Fibroblast of skin of right biceps (primary cell): Measurements from ENCODE around the gene SSBP3.
"Not testable (repeated sequence)": the region's sequence is repeated elsewhere in the genome, so short reads cannot be mapped to it uniquely, and the experiment has no call there.

Experiments used
- DNase-seq: peaks from one replicate; pipeline ENCODE4 v3.0.0-alpha.2; 2013

Gene SSBP3

DNA sequence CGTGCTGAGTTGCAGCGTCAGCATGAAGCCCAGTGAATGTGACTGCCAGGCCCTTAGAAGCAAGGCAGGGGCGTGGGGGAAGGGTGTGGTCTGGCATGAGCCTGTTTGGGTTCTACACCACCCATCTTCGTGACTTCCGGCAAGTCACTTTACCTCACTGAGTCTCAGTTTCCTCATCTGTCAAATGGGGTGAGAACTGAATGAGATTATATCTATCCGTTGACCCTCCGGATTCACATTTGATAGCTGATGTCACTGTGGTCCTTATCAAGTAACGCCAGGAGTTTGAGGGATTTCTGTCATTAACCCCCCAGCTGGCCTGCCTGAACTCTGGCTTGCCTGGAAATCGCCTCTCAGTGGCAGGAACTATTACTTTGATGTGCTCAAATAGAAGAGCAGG is 190.7 kb downstream of the SSBP3 start:
- no peak for DNase-seq

DNA sequence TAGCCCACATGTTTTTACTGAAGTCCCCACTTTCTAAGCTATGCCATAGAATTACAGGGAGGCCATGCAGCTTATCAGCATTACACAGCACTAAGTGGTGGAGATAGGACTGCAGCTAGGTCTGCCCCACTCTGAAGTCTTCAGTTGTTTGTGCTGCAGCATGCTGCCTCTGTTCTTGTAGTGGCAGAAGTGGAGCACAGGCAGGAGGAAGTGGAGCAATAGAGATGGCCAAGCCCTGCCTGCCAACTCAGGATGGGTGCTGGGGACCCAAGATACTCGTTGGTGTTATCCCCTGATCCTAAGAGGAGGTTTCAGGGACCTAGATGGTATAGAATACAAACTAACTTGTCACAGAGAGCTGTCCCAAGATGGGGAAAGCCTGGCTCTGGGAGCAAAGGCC is 193.3 kb downstream of the SSBP3 start:
- DNase-seq, result no peak

DNA sequence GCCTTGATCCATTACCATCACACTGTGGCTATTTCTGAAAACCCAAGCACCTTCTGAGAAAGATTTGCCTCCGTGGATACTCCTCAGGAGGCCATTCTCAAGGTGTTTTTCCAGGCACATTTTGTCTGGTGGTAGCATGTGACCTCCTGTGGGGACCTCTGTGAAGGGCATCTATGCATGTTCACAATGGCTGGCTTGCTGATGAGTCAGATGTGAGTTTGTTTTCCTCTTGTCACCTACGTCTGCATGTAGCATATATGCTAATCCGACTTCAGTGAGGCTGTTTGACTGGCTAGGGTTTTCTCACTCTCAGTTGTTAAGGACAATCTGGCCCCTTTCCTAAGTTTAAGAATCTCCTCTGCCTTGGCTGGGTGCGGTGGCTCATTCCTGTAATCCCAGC is 198.3 kb downstream of the SSBP3 start:
- DNase-seq, result not testable (repeated sequence)

DNA sequence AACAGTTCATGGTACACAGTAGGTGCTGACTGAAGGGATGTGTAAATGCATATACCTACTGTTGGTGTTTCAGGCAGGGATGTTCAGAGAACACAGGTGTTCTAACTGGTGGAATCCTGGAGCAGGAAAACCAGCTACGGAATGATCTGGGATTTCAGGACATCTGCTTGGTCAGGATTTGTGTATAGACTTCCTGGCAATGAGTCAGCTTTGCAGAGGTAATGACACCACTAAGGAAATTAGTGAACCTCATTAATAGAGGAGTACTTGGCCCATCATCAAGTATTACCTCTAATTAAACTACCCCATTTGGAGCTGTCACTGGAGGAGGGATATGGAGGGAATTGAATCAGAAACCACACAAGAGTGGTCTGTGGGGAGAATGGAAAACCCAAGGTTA is 198.9 kb downstream of the SSBP3 start:
- DNase-seq, result no peak

DNA sequence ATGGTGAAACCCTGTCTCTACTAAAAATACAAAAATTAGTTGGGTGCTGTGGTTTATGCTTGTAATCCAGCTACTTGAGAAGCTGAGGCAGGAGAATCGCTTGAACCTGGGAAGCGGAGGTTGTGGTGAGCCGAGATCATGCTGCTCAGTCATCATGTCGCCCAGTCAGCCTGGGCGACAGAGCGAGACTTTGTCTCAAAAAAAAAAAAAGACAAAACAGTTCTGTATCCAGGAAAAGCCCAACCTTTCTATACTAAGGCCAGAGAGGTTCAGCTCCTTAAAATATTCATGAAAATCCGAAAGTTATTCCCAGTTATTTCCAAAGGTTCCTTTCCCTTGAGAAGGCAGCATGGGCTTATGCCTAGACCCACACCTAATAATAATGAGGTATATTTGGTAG is 202.0 kb downstream of the SSBP3 start:
- DNase-seq, result no peak

DNA sequence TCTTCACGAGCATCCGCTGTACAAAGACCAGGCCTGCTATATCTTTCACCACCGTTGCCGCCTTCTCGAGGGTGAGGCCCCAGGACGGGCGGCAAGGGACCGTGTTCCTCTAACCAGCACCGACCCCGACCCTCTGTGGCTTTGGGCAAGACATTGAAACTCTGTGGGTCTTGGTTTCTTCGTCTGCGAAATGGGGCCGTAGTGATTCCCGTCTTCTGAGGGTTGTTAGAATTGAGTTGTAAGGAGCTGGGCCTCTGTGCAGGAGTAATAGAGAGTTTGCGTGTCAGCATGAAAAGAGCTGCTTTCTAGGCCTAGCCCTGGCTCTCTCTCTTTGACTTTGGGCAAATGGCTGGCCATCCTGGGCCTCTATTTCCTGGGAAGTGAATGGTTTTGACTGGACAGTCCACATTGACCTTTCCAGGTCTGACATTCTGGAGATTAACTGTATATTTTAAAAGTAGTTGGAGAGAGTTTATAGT is 205.6 kb downstream of the SSBP3 start:
- no peak for DNase-seq

DNA sequence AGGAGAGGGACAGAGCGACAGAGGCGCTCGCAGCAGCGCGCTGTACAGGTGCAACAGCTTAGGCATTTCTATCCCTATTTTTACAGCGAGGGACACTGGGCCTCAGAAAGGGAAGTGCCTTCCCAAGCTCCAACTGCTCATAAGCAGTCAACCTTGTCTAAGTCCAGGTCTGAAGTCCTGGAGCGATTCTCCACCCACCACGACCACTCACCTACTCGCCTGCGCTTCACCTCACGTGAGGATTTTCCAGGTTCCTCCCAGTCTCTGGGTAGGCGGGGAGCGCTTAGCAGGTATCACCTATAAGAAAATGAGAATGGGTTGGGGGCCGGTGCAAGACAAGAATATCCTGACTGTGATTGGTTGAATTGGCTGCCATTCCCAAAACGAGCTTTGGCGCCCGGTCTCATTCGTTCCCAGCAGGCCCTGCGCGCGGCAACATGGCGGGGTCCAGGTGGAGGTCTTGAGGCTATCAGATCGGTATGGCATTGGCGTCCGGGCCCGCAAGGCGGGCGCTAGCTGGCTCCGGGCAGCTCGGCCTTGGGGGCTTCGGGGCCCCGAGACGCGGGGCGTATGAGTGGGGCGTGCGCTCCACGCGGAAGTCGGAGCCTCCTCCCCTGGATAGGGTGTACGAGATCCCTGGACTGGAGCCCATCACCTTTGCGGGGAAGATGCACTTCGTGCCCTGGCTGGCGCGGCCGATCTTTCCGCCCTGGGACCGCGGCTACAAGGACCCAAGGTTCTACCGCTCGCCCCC is 206.3 kb downstream of the SSBP3 start, which contains the start of the genes CYB5RL and MRPL37:
CYB5RL (minus strand) TSS at position 266 of the 754 bp plus-strand sequence. CDS start 4,414 bp downstream, outside the sequence.
MRPL37 (plus strand) TSS at position 403 of the 754 bp plus-strand sequence; CDS start at position 480, 77 bp downstream.
- peak; percentile 98 for DNase-seq

DNA sequence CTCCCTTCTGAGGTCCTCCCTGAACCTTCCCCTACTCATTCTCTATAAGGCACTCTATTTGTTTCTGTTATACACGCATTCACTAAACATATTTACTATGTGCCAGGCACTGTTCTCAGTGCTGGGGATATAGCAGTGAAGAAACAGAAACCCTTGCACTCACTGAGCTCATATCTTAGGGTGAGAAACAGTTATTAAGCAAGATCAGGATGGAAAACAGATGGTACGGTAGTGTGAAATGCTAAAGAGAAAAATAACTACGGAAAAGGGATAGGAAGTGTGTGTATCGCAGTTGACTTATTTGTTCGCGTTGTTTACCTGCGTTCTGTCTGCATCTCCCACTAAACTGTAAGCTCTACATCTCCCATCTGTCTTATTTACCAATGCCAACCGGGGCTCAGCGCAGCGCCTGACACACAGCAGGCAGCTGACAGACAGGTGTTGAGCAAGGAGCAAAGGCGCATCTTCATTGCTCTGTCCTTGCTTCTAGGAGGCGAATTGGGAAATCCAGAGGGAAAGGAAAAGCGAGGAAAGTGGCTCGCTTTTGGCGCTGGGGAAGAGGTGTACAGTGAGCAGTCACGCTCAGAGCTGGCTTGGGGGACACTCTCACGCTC is 206.9 kb downstream of the SSBP3 start:
- no peak for DNase-seq

DNA sequence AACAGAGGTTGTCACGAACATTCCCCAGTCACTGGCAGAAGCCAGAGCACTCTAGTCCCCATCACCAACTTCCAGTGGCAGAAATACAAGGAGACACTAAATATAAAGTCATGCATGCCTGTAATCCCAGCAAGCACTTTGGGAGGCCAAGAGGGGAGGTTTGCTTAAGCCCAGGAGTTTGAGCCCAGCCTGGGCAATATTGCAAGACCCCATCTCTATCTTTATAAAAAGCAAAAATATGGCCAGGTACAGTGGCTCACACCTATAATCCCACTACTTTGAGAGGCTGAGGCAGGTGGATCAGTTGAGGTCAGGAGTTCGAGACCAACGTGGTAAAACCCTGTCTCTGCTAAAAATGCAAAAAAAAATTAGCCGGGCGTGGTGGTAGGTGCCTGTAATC is 212.7 kb downstream of the SSBP3 start:
- no peak for DNase-seq

DNA sequence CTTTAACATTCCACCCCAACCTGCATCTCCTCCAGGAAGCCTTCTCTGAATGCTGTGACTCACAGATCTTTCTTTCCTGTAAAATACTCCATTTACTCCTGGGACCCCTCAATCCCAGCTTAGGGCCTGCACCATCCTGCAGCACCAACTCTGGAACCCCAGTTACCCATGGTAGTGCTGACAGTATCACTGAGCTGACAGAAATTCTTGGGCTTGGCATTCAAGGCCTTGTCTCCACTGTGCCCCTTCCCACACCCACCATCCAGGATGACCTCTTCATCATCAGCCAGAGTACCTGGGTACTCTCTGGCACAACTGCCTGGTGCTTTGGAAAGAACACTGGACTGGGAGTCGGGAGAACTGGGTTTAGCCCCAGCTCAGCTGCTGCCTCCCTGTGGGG is 214.7 kb downstream of the SSBP3 start:
- DNase-seq, result no peak

DNA sequence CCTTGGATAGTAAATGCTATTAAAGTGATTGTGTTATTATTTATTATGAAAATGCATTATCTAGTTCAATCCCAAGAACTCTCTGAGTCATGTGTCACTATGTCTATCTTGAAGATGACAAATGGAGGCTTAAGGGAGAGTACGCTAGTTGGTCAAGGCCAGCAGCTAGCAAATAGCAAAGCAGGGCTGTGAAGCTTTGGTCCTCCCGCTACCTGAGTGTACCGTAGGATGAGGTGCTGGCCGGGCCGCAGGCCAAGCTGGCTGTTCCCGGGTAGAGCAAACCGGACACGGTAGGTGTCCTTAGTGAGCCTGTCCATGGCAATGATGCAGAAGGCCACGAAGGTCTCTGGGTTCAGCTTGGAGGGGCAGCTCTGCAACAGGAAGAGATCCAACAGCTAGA is 215.7 kb downstream of the SSBP3 start:
- DNase-seq, result no peak

DNA sequence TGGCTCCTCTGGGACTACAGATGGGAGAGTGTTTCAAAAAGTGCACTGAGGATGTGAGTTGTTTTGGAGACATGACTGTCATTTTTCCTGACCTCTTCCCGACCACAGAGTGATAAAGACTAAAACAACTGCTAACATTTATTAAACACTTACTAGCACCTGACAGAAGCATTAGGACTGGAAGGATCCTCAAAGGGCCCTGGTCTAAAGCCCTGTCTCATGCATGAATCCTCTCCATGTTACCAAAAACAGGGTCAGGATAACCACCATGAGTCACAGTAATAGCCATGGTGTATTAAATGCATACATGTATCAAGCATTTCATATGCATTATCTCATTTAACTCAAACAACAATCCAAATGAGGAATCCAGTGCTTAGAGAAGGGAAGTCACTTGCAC is 217.9 kb downstream of the SSBP3 start:
- peak; percentile 26 for DNase-seq

DNA sequence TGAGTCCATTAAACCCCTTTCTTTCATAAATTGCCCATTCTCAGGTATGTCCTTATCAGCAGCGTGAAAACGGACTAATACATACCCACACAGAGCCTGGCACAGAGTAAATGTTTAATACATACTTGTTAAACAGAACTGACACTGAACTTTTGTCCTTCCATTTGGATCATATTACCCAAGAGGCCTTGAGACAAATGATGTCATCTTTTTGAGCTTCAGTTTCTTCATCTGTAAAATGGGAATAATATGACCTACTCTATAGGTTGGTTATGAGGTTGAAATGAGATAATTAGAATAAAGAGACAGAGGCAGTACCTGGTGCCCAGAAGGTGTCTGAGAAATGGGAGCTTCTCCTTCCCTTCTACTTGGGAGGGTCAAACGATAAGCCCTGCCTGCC is 220.1 kb downstream of the SSBP3 start:
- no peak for DNase-seq

DNA sequence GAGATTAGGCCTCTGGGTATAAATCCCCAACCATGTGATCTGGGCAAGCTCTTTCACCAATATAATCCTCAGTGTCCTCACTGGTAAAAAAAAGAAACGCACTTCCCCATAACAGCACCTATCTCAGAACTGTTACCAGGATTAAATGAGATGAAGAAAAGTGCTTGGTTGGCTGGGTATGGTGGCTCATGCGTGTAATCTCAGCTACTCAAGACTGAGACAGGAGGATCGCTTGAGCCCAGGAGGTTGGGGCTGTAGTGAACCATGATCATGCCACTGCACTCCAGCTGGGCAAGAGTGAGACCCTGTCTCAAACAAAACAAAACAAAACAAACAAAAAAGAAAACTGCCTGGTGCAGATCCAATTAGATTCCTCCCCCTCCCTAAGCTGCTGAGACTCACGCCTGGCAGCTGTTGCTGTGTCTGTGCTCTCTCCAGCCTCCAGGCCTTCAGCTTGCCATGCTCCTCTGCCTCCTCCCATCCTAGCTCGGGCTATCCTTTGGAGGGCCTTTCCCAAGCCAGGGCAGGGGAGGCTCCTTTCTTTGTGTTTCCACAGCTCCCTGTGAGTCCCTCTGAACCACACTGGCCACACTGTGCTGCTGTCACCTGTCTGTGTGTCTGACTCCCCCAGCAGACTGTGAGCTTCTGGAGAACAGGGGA is 225.4 kb downstream of the SSBP3 start:
- no peak for DNase-seq

DNA sequence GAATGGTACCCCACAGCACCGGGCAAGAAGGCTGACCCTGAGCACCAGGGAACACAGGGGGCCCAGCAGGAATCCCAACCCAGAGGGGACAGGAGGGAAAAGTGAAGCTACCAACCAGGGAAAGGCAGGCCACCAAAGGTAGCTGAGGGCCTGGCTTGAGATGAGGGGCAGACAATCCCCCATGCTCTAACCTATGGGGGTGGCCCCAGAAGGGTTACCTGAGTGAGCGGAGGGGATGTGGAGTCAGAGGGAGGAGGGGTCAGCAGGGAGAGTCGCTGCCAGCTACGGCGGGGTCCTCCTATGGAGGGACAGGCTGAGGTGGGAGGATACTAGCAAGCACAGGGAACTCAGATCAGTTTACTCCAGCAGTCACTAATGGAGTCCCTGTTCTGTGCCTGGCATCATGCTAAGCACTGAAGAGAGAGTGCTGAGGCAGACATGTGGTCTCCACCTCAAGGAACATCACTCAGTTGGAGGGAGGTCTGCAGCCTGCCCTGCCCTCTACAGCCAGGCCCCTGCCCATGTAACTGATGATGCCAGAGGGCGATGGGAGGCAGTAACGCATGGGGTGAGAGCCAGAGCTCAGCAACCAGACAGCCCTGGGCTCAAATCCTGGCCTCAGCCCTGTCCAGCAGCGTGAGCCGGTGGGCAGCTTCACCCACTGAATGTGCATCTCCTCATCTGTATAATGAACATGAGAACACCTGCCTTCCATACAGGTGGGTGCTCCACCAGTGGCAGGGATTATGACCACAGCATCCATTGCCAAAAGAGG is 227.7 kb downstream of the SSBP3 start:
- no peak for DNase-seq

DNA sequence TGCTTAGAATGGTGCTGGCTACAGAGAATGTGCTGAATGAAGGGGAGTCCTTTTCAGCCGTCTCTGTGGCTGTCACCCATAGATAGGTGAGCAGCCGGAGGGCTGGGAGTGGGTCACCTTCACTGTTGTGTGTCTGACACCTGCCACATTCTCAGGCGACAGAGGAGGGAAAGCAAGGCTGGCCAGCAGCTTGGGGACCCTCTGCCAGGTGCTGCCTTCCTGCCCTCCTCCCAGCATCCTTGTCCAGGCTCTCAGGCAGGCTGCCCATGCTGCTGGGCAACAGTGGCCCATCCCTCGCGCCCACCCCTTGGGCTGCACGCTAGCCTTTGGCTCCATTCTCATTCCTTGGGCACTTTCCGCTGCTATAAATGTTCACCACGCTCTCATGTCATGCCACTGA is 228.5 kb downstream of the SSBP3 start:
- DNase-seq, result no peak

DNA sequence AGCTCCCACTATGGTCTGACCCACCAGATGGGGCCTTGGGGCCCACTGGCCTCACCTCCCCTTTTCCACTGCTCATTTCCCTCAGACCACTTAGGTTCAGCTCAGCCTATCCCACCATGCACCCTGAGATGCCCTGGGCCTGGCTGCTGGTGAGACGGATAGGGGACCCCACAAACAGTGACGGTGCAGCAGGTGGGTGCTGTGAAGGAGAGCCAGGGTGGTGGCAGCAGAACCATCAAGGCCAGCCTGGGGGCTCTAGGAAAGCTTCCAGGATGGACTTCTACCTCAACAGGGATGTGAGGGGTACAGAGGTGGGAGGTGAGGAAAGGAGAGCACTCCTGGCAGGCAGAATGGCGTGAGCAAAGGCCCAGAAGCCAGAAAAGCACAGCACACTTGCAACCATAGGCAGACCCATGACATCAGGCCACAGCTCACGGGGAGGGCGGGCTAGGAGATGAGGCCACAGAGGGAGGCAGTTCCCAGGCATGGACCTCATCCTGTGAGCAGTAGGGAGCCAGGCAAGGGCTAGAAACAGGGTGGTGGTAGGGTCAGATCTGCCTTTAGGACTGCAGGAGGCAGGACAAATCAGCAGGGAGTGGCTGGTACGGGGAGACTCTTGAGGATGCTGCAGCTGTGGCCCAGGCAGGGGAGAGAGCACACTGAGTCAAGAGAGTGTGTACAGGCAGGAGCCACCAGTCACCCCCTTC is 229.4 kb downstream of the SSBP3 start:
- DNase-seq, result no peak
